Measurements from ENCODE around the gene FUT3. TPM values are rescaled to one million over a fixed set of nuclear protein-coding genes. Genes with fewer than 3 reads are reported as not detected.

FUT3 gene
- total and polyA plus RNA-seq, 4 donors, result 1.5 to 31.4 (median 18.2) TPM

GRCh38 chr19:5839065-5840017, 11.9 kb downstream of the FUT3 start, which contains the start of gene FUT6:
FUT6 (minus strand) TSS chr19:5839702; CDS start chr19:5832567, 7,135 bp downstream.
- H3K36me3 ChIP-seq (ENCODE audit: control insufficient read depth in 4 of 4, insufficient read depth in 4 of 4, low read length in 4 of 4), result no peaks in the 10 kb centered on the region
- no peak for TF ChIP-seq CTCF (IDR thresholded peaks at IDR 0.05; ENCODE audit: control extremely low read depth, extremely low read depth)
- H3K9ac ChIP-seq (ENCODE audit: insufficient read depth in 1 of 2, low read length in 2 of 2), result no peak within 1 kb of the TSS
- H3K9me3 ChIP-seq (ENCODE audit: control insufficient read depth in 4 of 4, insufficient read depth in 3 of 4, low read length in 3 of 4), result no peaks in the 10 kb centered on the region
- H3K4me1 ChIP-seq (ENCODE audit: control insufficient read depth in 5 of 5, insufficient read depth in 5 of 5, low read length in 5 of 5), result peaks cover 0 to 7% (median 0%) of the 10 kb centered on the region in 5 donors
- no peak within 1 kb of the TSS for H3K27ac ChIP-seq (ENCODE audit: low read depth in 1 of 2, low read length in 1 of 2)
- DNase-seq, result no peak
- no peaks in the 10 kb centered on the region for H3K27me3 ChIP-seq (ENCODE audit: control insufficient read depth in 3 of 3, insufficient read depth in 3 of 3, low read length in 2 of 3)
- no peak within 1 kb of the TSS for H3K4me3 ChIP-seq
- ATAC-seq (ENCODE audit: insufficient read depth, low FRiP score), result no peak
- 59 to 73% methylated on average over 9 of the region's 9 CpGs for WGBS, 2 donors

GRCh38 chr19:5838353-5839064, 12.7 kb downstream of the FUT3 start:
- Histone ChIP-seq H3K4me1 (ENCODE audit: control insufficient read depth in 5 of 5, insufficient read depth in 5 of 5, low read length in 5 of 5) (peaks cover 0 to 7% (median 0%) of the 10 kb centered on the region in 5 donors), H3K9ac (ENCODE audit: insufficient read depth in 1 of 2, low read length in 2 of 2) (no peak overlapping the region), H3K9me3 (ENCODE audit: control insufficient read depth in 4 of 4, insufficient read depth in 3 of 4, low read length in 3 of 4) (no peaks in the 10 kb centered on the region), H3K4me3 (no peak overlapping the region), H3K27ac (ENCODE audit: low read depth in 1 of 2, low read length in 1 of 2) (no peak overlapping the region), H3K27me3 (ENCODE audit: control insufficient read depth in 3 of 3, insufficient read depth in 3 of 3, low read length in 2 of 3) (no peaks in the 10 kb centered on the region), H3K36me3 (ENCODE audit: control insufficient read depth in 4 of 4, insufficient read depth in 4 of 4, low read length in 4 of 4) (no peaks in the 10 kb centered on the region)
- TF ChIP-seq CTCF (IDR thresholded peaks at IDR 0.05; ENCODE audit: control extremely low read depth, extremely low read depth), result no peak
- no peak for ATAC-seq (ENCODE audit: insufficient read depth, low FRiP score)
- 33 to 45% methylated on average over 20 of the region's 20 CpGs for WGBS, 2 donors
- no peak for DNase-seq

- WGBS, 2 donors, result 36 to 43% methylated on average over 15 of the region's 15 CpGs
- H3K4me3 ChIP-seq, result no peak overlapping the region
- peaks cover 0 to 7% (median 0%) of the 10 kb centered on the region in 5 donors for H3K4me1 ChIP-seq (ENCODE audit: control insufficient read depth in 5 of 5, insufficient read depth in 5 of 5, low read length in 5 of 5)
- no peaks in the 10 kb centered on the region for H3K36me3 ChIP-seq (ENCODE audit: control insufficient read depth in 4 of 4, insufficient read depth in 4 of 4, low read length in 4 of 4)
- no peaks in the 10 kb centered on the region for H3K27me3 ChIP-seq (ENCODE audit: control insufficient read depth in 3 of 3, insufficient read depth in 3 of 3, low read length in 2 of 3)
- ATAC-seq (ENCODE audit: insufficient read depth, low FRiP score), result no peak
- TF ChIP-seq CTCF (IDR thresholded peaks at IDR 0.05; ENCODE audit: control extremely low read depth, extremely low read depth), result no peak
- no peak overlapping the region for H3K9ac ChIP-seq (ENCODE audit: insufficient read depth in 1 of 2, low read length in 2 of 2)
- no peaks in the 10 kb centered on the region for H3K9me3 ChIP-seq (ENCODE audit: control insufficient read depth in 4 of 4, insufficient read depth in 3 of 4, low read length in 3 of 4)
- no peak overlapping the region for H3K27ac ChIP-seq (ENCODE audit: low read depth in 1 of 2, low read length in 1 of 2)
- DNase-seq, result no peak
Observed at GRCh38 chr19:5837761-5838352, 13.4 kb downstream of the FUT3 start.
